Body of pancreas (tissue), 4 donors: ENCODE data around the gene RTL1. TPM values are rescaled to one million over a fixed set of nuclear protein-coding genes. Genes with fewer than 3 reads are reported as not detected.

Experiments used
- ATAC-seq: fragments of 150-250 bp; one replicate; pipeline ENCODE4 v1.9.1; 2016
- DNase-seq, 4 donors: peaks; one replicate each; pipeline ENCODE4 v3.0.0-alpha.2; 2019
- H3K27ac ChIP-seq, 4 donors: fragments of 200-600 bp; sonication (generic); 1 replicate in 3 of 4; 2 replicates in 1 of 4; pipeline versions ENCODE4 v1.5.1 to v1.6.1; 2016 to 2019; ENCODE audit warnings: mild to moderate bottlenecking in 1 of 4, mixed read lengths in 1 of 4, moderate library complexity in 1 of 4
- H3K27me3 ChIP-seq, 2 donors: fragments of 200-600 bp; sonication (generic); one replicate each; pipeline ENCODE4 v1.6.0; 2016; ENCODE audit warnings: mild to moderate bottlenecking in 1 of 2
- H3K36me3 ChIP-seq, 2 donors: fragments of 200-600 bp; sonication (generic); replicated peaks in 1 of 2; 2 replicates each; pipeline ENCODE4 v1.5.1; 2016; ENCODE audit warnings: low read depth in 2 of 2; ENCODE audit not compliant: insufficient read depth in 1 of 2
- H3K4me1 ChIP-seq: fragments of 200-600 bp; sonication (generic); one replicate; pipeline ENCODE4 v1.6.0; 2016
- H3K4me3 ChIP-seq, 2 donors: fragments of 200-600 bp; sonication (generic); 1 replicate in 1 of 2; 2 replicates in 1 of 2; pipeline ENCODE4 v1.5.1; 2016 to 2019
- H3K9me3 ChIP-seq, 3 donors: fragments of 200-600 bp; sonication (generic); 1 replicate in 2 of 3; 2 replicates in 1 of 3; pipeline ENCODE4 v1.5.1; 2016
- POLR2A ChIP-seq, 3 donors: fragments of 450-650 bp; IDR thresholded peaks; one replicate each; pipeline ENCODE4 v1.6.1; 2016; ENCODE audit warnings: antibody characterized with exemption in 3 of 3, mild to moderate bottlenecking in 2 of 3
- WGBS, 2 donors: methylation state at CpG; one replicate each; pipeline ENCODE4 v1.1.5; 2017; 5-methylcytosine and 5-hydroxymethylcytosine counted together
- intact Hi-C: fragments of 100-400 bp; cut with DNase I; formaldehyde crosslinking; loops from one replicate; pipeline ENCODE4 v1.15.1; 2023
- total RNA-seq, 2 donors: library from RNA; depleted of rRNA; stranded (reverse); fragments of >200 nt; gene quantifications; one replicate each; pipeline ENCODE4 v1.1.0, GENCODE V29; 2016
- TF ChIP-seq, protein P1 (sequence below), 7 experiments: fragments of 450-650 bp in 4 of 7; fragments of 200-600 bp in 3 of 7; sonication (generic) in 3 of 7; IDR thresholded peaks; one replicate each; pipeline ENCODE4 v1.5.1; 2016 to 2019; ENCODE audit warnings: antibody characterized with exemption in 7 of 7

Gene RTL1
- total RNA-seq, 2 donors from 2014 or later = 0.26 TPM; not detected in 1

DNA sequence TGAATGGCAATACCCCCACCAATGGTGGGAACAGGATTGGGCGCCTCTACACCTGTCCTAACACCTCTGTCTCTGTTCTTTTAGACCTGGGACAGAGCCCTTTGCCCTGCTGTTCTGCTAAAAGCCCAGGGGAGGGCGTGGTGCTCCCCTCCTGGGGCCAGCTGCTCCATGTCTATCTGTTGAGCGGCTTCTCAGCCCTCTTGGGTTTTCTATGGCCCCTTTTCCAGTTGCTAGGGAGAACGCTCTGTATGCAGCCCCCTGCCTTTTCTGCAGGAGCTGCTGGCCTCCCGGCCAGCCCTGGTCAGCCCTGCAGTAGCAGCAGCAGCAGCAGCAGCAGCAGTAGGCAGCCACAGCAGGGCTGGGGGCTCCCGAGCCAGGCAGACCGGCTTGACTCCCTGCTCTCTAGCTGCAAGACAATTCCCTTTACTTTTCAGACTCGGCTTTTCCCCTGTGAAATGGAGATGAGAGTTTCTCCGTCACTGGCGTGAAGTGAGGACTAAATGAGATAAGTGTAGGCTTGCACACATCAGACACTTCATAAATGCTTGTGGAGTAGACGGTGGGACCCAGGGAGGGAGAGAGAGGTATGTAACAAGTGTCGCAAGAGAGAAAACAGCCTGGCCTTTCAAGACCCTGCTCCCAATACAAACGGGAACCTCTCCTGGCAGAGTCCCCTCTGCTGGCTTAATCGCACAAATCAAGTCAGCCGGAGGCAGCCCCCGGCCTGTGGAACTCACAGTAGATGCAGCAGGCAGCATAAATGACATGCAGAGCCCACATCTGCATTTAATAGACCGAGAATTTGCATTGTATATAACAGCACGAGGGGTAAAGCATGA is 1.0 kb downstream of the RTL1 start:
- 63 to 74% methylated on average over 16 to 18 of the region's 18 CpGs for WGBS, 2 donors
- Histone ChIP-seq H3K4me1 (peaks cover 20% of the 10 kb centered on the region), H3K27me3 (no peaks in the 10 kb centered on the region), H3K4me3 (no peak overlapping the region), H3K27ac (no peak overlapping the region), H3K9me3 (no peaks in the 10 kb centered on the region), H3K36me3 (no peaks in the 10 kb centered on the region)
- ATAC-seq = no peak
- intact Hi-C loops = no loop called here
- no peak for DNase-seq
- TF ChIP-seq, protein P1, sequence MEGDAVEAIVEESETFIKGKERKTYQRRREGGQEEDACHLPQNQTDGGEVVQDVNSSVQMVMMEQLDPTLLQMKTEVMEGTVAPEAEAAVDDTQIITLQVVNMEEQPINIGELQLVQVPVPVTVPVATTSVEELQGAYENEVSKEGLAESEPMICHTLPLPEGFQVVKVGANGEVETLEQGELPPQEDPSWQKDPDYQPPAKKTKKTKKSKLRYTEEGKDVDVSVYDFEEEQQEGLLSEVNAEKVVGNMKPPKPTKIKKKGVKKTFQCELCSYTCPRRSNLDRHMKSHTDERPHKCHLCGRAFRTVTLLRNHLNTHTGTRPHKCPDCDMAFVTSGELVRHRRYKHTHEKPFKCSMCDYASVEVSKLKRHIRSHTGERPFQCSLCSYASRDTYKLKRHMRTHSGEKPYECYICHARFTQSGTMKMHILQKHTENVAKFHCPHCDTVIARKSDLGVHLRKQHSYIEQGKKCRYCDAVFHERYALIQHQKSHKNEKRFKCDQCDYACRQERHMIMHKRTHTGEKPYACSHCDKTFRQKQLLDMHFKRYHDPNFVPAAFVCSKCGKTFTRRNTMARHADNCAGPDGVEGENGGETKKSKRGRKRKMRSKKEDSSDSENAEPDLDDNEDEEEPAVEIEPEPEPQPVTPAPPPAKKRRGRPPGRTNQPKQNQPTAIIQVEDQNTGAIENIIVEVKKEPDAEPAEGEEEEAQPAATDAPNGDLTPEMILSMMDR (IDR thresholded peaks at IDR 0.05) = no peak
- no peak for TF ChIP-seq POLR2A (IDR thresholded peaks at IDR 0.05)

DNA sequence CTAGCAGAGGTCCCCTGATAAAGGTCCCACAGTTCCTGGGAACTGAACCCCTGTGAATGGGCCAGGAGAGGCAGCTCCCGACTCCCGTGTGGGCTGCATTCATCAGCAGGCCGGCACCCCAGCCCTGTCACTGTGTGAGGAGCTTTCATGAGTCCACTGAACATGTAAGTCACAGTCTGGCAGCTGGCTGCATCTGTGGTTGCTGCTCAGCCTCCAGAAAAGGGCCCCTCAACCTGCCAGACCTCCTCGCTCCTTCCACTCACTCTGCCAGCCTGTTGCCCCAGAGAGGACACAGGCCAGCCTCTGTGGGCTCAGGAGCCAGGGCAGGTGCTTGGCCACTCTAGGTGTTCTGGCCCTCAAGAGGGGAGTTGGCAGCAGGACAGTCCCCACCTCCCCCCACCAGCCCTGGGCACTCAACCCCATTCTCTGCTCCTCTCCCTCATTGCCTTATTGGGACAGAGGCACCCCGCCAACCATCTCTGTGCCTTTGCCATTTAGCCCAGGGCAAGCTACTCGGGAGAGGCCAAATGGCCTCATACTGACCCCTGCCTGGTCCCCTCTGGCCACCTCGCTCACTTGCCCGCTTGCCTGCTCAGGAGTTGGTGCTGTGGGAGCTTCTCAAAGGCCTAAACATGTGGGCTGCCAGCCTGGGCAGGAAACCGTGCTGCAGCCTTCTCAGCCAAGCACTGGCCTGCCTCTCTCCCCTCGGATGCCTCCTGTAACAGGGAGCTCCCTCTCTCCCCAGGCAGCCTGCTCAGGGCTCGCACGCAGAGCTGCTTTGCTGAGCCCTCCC is 1.9 kb downstream of the RTL1 start:
- intact Hi-C loops = no loop called here
- no peak overlapping the region for H3K27ac ChIP-seq
- H3K9me3 ChIP-seq = no peaks in the 10 kb centered on the region
- ATAC-seq (no peak), DNase-seq (peak in 2 of 4 donors; percentile 1 to 10)
- peaks cover 20% of the 10 kb centered on the region for H3K4me1 ChIP-seq
- H3K27me3 ChIP-seq = no peaks in the 10 kb centered on the region
- H3K4me3 ChIP-seq = no peak overlapping the region
- TF ChIP-seq, protein P1 (IDR thresholded peaks at IDR 0.05) = no peak
- no peak for TF ChIP-seq POLR2A (IDR thresholded peaks at IDR 0.05)
- 73 to 77% methylated on average over 5 to 12 of the region's 12 CpGs for WGBS, 2 donors
- no peaks in the 10 kb centered on the region for H3K36me3 ChIP-seq

DNA sequence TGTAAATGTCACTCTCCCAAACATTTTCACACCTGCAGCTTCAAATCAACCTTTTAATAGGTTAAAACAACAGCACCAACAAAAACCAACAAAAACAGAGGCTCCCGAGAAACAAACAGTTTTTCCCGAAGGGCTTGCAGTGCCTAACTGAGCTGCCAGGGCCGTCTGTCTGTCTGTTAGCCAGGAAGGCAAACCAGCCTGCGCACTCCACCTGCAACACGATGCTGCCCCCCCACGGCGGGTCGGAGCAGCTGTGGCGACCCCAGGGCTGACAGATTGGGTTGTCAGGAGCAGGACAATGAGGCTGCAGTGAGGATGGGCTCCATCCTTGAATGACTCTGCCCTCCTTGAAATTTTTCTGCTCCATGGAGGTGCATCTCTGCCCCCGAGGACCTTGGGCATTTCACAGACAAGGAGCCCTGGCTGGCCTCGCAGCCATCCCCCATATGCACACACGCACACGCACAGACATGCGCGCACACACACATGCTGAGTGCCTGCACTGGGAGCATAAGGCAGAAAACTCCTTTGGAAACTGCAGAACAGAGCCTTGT is 2.6 kb downstream of the RTL1 start:
- no peak for TF ChIP-seq POLR2A (IDR thresholded peaks at IDR 0.05)
- TF ChIP-seq, protein P1 (IDR thresholded peaks at IDR 0.05) = peak in 3 of 7 experiments; percentile 38 to 41 (median 39)
- Histone ChIP-seq H3K4me3 (no peak overlapping the region), H3K36me3 (no peaks in the 10 kb centered on the region), H3K27ac (no peak overlapping the region), H3K4me1 (peaks cover 20% of the 10 kb centered on the region), H3K9me3 (no peaks in the 10 kb centered on the region), H3K27me3 (no peaks in the 10 kb centered on the region)
- peak; percentile 36 for ATAC-seq
- peak; percentile 43 to 67 (median 49) for DNase-seq
- intact Hi-C loops = no loop called here
- 40 to 47% methylated on average over 15 of the region's 15 CpGs for WGBS, 2 donors

DNA sequence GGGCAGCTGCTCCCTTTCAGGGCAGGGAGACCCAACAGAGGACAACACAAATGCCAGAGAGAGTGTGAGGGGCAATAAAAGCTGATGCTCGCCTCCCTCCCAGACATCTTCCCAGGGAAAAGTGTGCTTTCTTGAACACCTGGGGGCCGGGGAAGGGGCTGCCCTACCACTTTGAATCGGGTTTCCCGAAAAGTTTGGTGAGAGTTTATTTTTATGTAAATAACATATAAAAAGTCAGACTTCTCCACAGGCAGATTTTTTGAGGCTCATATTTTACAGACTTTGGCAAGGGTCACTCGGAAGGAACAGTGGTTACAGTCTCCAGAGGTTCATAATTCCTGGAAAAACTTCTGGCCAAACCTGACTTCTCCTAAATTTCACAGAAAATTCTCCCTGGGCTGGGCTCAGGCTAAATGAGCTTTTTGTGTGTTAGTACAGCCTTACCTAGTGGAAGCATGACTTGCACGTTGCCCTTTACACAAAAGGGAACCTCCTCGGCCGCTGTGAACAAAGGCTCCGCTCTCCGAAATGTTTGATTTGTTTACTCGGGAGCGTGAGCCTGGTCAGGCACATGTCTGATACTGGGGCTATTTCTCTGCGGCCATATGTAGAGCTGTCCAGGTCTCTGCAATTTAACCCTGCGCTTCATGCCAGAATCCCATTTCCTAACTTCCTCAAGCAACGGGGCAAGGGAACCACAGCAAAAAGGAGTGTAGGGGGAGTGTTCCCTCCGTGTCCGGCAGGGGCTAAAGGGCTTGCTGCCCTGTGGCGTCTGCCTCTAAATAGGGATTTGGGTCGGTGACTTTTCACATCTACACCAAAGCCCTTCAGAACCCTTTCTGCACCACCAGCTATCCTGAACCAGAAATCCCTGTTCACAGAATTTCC is 3.4 kb downstream of the RTL1 start:
- intact Hi-C loops = no loop called here
- H3K27me3 ChIP-seq = no peaks in the 10 kb centered on the region
- no peak overlapping the region for H3K4me3 ChIP-seq
- ATAC-seq = peak; percentile 25
- no peaks in the 10 kb centered on the region for H3K9me3 ChIP-seq
- WGBS, 2 donors = 21 to 35% methylated on average over 19 of the region's 19 CpGs
- no peak overlapping the region for H3K27ac ChIP-seq
- TF ChIP-seq, protein P1 (IDR thresholded peaks at IDR 0.05) = peak in 2 of 7 experiments; percentile 15 to 22
- TF ChIP-seq POLR2A (IDR thresholded peaks at IDR 0.05) = no peak
- no peaks in the 10 kb centered on the region for H3K36me3 ChIP-seq
- DNase-seq = peak in 2 of 4 donors; percentile 19 to 21
- H3K4me1 ChIP-seq = peaks cover 20% of the 10 kb centered on the region
